ENCODE data around the gene HPSE.

HPSE gene
- total RNA-seq, result 13.5 to 20.1 reads per million in 2 donors

DNA sequence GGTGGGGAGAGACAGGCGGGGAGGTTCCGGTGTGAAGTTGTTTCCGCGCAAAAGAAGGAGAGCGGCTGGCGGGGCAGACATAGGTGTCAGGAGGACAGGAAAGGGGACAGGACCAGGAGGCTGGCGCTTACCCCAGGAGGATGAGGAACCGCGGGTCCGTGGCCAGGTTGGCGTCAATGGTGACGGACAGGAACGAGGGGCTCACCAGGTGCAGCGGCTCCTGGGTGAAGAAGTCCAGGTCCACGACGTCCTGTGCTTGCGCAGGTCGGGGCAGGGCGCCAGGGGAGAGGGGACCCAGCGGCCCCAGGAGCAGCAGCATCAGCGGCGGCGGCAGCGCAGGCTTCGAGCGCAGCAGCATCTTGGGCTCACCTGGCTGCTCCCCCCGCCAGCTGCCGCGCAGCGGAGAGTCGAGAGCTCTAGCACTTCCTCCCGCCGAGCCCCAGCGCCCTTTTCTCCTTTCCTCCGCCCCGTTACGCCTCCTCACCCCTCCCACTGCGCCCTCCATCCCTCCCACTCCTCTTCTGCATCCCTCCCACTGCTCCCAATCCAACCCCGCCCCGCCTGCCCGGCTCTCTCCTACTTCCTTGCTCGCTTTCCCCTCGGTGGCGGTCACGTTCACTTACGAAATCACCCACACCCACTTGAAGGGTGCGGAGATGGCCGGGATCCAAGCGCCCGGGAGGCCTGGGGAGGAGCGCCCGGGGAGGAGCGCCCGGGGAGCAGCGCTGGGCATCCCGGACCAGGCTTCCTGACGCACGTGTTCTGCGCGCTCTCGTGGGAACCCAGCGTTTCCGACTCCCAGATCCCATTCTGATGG is at the start of gene HPSE:
HPSE (minus strand) TSS at position 424 of the 817 bp plus-strand sequence; CDS start at position 358, 66 bp downstream.
- peak; percentile 63 for DNase-seq

DNA sequence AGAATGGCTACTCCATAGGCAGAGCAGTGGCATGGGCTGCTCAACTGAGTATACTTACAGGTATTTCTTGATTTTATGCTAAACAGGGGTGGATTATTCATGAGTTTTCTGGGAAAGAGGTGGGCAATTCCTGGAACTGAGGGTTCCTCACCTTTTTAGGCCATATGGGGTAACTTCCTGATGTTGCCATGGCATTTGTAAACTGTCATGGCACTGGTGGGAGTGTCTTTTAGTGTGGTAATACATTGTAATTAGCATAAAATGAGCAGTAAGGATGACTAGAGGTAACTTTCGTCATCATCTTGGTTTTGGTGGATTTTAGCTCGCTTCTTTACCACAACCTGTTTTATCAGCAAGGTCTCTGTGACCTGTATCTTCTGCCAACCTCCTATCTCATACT is 48.2 kb upstream of the HPSE start:
- no peak for DNase-seq

DNA sequence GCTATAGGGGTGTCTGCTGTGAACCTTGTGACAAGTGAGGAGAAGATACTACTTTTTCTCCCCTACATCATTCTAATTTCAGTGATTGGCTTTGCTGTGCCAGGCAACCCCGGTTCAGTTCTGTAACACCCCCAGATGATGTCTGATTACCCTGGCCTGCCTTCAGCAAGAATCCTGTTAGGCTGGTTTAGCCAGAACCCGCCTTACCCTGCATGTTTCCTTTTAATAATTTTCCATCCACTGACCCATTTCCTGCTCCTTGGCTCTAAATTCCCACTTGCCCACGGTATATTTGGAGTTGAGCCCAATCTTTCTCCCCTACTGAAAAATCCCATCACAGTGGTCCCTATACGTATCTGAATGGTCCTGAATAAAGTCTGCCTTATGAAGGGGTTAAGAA is 46.5 kb upstream of the HPSE start:
- DNase-seq, result no peak

DNA sequence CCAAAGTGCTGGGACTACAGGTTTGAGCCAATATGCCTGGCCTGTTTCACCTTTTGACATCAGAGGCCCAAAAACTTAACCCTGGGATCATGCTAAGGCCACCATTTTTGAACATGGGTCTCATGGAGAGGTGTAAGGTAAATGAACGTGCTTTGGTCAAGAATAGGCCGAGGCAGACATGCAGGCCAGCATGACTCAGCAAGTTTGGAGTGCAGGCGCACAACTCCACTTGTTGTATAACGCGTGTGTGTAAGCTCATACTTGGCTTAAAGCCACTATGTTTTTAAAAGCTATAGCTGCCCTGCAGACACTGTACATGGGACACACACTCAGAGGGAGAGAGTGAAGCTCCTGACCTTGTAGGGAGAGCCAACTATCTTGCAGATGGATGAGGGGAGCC is 43.8 kb upstream of the HPSE start:
- DNase-seq, result no peak

- DNase-seq, result no peak
These were observed 38.3 kb upstream of the HPSE start for GRCh38 chr4:83372931-83373330.

DNA sequence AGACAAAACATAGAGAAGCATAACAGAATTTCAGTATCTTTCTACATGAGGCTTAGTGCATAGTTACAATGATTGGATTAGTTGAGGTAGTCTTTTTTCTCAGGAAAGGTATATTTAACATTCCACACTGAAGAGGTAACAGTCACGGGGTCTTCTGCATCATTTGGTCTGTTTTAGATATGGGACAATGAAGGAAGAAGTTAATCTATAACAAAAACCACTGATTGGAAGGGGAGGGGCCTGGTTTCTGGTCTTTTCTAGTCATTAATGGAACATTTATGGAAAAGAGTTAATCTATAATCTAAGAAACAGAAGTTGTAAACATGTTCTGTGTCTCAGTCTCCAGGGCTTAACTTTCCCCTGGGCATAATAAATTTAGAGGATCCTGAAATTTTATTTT is 37.3 kb upstream of the HPSE start:
- DNase-seq, result no peak

DNA sequence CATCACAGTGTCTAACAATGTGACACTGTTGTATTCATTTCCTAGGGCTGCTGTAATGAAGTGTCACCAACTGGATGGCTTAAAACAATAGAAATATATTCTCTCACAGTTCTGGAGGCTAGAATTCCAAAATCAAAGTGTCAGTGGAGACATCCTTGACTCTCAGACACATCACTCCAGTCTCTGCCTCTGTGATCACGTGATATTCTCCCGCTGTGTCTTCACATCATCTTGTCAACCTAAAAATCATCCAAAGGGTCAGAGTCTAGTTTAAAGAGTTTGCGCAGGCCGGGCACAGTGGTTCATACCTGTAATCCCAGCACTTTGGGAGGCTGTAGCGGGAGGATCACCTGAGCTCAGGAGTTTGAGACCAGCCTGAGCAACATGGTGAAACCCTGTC is 36.6 kb upstream of the HPSE start:
- DNase-seq, result no peak

GRCh38 chr4:83370640-83370906 is 35.9 kb upstream of the HPSE start:
- DNase-seq, result no peak

GRCh38 chr4:83369831-83370639 is 35.4 kb upstream of the HPSE start:
- DNase-seq, result no peak

GRCh38 chr4:83364312-83364711 is 29.7 kb upstream of the HPSE start:
- no peak for DNase-seq

GRCh38 chr4:83362492-83363329 is 28.1 kb upstream of the HPSE start:
- no peak for DNase-seq

- DNase-seq, result no peak
These were observed 26.9 kb upstream of the HPSE start for GRCh38 chr4:83361416-83362103.

- no peak for DNase-seq
These were observed 25.4 kb upstream of the HPSE start for GRCh38 chr4:83360018-83360417.

GRCh38 chr4:83358410-83358809 is 23.8 kb upstream of the HPSE start:
- DNase-seq, result no peak

DNA sequence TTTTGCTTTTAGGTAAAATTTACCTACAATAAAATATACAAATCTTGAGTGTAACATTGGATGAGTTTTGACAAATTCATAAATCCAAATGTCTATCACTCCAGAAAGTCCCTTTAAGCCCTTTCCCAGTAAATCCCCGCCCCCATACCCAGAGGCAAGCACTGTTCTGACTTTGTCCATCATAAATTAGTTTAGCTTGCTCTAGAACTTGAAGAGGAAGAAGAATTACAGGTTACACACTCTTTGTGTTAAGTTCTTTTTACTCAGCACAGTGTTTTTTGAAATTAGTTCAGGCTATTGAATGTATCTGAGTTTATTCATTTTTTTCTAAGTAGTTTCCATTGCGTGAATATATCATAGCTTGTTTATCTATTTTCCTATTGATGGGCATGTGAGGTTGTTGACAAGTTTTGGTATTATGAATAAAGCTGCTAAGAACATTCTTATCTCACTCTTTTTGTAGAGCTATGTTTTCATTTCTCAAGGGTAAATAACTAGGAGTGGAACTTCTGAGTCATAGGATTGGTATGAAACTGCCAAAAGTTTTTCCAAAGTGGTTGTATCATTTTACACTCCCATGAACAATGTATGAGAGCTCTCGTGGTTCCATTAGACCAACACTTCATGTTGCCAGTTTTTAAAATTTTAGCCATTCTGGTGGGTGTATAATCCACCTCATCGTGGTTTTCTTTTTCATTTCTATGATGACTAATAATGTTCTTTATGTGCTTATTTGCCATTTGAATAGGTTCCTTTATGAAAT is 22.4 kb upstream of the HPSE start:
- DNase-seq, result no peak

- DNase-seq, result no peak
These were observed 18.9 kb upstream of the HPSE start for GRCh38 chr4:83353516-83353915.

GRCh38 chr4:83348074-83348473 is 13.4 kb upstream of the HPSE start:
- DNase-seq, result no peak

DNA sequence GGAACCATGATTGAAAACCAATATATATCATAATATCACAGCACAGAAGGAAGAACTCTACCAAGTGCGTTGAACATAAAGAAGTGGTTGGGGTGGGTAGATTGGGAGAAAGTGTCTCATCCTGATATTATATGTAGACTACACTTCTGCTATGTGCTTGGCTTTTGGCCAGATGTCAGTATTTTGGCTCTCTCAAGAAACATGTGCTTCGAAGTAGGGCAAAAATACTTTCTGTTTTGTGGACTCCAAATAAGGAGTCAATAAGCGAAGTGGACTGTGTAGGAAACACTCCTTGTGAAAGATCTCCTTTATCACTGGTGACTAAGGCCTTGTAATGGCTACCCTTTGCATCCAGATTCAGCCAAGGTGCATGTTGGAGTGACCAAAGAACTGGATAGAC is 7.8 kb upstream of the HPSE start:
- DNase-seq, result no peak

DNA sequence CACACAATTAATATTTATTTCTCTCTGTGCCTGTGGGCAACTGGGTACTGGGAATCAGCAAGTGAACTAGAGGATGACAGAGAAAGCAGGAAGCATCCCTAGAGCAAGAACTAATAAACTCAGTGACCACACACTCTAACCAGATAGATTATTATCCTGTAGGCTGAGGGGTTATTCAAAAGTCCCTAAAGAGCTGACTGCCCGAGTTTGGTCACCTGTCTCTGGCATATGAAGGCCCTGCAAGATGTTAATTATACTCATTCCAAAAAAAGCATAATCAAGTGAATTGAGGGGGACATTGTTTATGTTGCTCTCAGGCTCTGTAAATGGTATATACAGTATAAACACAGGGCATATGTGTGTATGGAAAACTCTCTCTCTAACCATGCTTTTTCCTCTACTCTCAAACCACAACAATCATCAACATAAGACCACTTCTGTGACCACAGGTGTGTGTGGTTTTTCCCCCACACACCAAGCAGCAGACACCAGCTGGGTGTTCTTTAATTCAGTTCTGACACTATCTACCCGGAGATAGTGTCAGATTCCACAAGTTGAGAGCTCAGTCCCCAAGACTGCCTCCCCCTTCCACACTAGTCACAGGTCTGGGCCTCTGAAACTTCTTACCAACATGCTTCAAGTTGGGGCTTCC is 6.2 kb upstream of the HPSE start:
- no peak for DNase-seq

DNA sequence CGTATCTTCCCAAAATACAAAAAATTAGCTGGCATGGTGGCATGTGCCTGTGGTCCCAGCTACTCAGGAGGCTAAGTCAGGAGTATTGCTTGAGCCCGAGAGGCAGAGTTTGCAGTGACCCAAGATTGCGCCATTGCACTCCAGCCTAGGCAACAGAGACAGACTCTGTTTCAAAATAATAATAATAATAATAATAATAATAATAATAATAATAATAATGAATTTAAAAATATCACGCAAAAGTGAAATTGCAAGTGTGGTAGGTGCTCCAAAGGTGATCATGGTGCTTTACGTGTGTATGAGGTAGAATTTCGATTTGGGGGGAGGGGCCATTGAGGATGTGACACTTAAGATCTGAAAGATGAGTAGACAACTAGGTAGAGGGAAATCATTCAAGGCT is 4.9 kb upstream of the HPSE start:
- DNase-seq, result no peak

- no peak for DNase-seq
These were observed 1.1 kb upstream of the HPSE start for GRCh38 chr4:83335701-83336100.

DNA sequence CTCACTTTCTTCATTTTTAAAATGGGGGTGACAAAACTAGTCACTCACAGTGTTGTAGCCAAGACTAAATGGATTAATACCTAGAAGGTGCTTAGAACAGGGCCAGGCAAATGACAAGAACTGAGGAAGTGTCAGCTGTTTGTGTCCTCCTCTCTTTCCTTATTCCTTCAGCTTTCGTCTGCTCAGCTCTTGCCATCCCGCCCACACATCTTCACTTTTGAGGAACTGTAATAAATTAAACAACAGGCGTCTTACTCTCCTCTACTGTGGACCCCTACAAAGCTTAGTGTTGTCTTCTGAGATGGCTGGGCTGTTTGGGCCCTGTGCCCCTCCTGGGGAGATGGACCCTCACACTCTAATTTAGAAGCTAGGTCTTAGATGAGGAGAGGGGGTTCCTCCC is 2.7 kb downstream of the HPSE start:
- no peak for DNase-seq

Measured in T-helper 9 cell (primary cell).